GM23338 (cell line): ENCODE results near the gene ADAMTS17. TPM values are rescaled to one million over a fixed set of nuclear protein-coding genes. Genes with fewer than 3 reads are reported as not detected.

Experiments used
- ATAC-seq: fragments of 200-7000 bp; cut with Tn5 transposase; 3 replicates; pipeline ENCODE4 v1.9.1; 2020
- DNase-seq: peaks from one replicate; pipeline ENCODE4 v3.0.0-alpha.2; 2015; ENCODE audit warnings: low spot score
- H2AFZ ChIP-seq: fragments of 200-600 bp; sonication (generic); 2 replicates; pipeline ENCODE4 v1.8.0; 2016; ENCODE audit warnings: antibody characterized with exemption, mild to moderate bottlenecking, moderate library complexity
- H3F3A ChIP-seq: fragments of 200-600 bp; sonication (generic); replicated peaks from 2 replicates; pipeline ENCODE4 v1.8.0; 2017; ENCODE audit warnings: antibody characterized with exemption, mixed run types, low read depth
- H3K27ac ChIP-seq: fragments of 200-600 bp; sonication (generic); 2 replicates; pipeline ENCODE4 v1.6.1; 2016; ENCODE audit warnings: low read depth
- H3K27me3 ChIP-seq: fragments of 200-600 bp; sonication (generic); 2 replicates; pipeline ENCODE4 v1.8.0; 2016; ENCODE audit warnings: mild to moderate bottlenecking, mixed run types, moderate library complexity; ENCODE audit not compliant: insufficient read depth
- H3K36me3 ChIP-seq: fragments of 200-600 bp; sonication (generic); 2 replicates; pipeline ENCODE4 v1.8.0; 2016; ENCODE audit warnings: mild to moderate bottlenecking; ENCODE audit not compliant: insufficient read depth
- H3K4me1 ChIP-seq: fragments of 200-600 bp; sonication (generic); 2 replicates; pipeline ENCODE4 v1.8.0; 2016; ENCODE audit warnings: mild to moderate bottlenecking, moderate library complexity; ENCODE audit not compliant: insufficient read depth
- H3K4me2 ChIP-seq: fragments of 200-600 bp; sonication (generic); 2 replicates; pipeline ENCODE4 v1.7.1; 2017; ENCODE audit warnings: mixed run types
- H3K4me3 ChIP-seq: fragments of 200-600 bp; sonication (generic); 2 replicates; pipeline ENCODE4 v1.6.1; 2016; ENCODE audit warnings: mixed run types
- H3K79me2 ChIP-seq: fragments of 200-600 bp; sonication (generic); replicated peaks from 2 replicates; pipeline ENCODE4 v1.8.0; 2017; ENCODE audit warnings: mild to moderate bottlenecking; ENCODE audit not compliant: insufficient read depth
- H3K9me2 ChIP-seq: fragments of 200-600 bp; sonication (generic); 2 replicates; pipeline ENCODE4 v1.8.0; 2017; ENCODE audit not compliant: insufficient read depth
- H4K20me1 ChIP-seq: fragments of 200-600 bp; sonication (generic); replicated peaks from 2 replicates; pipeline ENCODE4 v1.8.0; 2017; ENCODE audit warnings: mild to moderate bottlenecking; ENCODE audit not compliant: insufficient read depth
- H3K27ac Mint-ChIP-seq: 2 replicates; pipeline ENCODE4 v1.8.0; 2020; ENCODE audit warnings: inconsistent platforms, mild to moderate bottlenecking, moderate library complexity, mixed read lengths
- H3K27me3 Mint-ChIP-seq: 3 replicates; pipeline ENCODE4 v1.8.0; 2022; ENCODE audit warnings: low read depth, mild to moderate bottlenecking, moderate library complexity, mixed read lengths, inconsistent platforms; ENCODE audit not compliant: insufficient read depth, poor library complexity
- H3K36me3 Mint-ChIP-seq: 3 replicates; pipeline ENCODE4 v1.8.0; 2021; ENCODE audit warnings: low read depth, mild to moderate bottlenecking, inconsistent platforms, moderate library complexity, mixed read lengths
- H3K4me1 Mint-ChIP-seq: 3 replicates; pipeline ENCODE4 v1.8.0; 2020; ENCODE audit warnings: mild to moderate bottlenecking, inconsistent platforms, mixed read lengths
- H3K4me3 Mint-ChIP-seq: 3 replicates; pipeline ENCODE4 v1.8.0; 2021; ENCODE audit warnings: moderate library complexity, mild to moderate bottlenecking, inconsistent platforms, mixed read lengths
- H3K9me3 Mint-ChIP-seq: 3 replicates; pipeline ENCODE4 v1.8.0; 2020; ENCODE audit warnings: moderate library complexity, mild to moderate bottlenecking, inconsistent platforms, mixed read lengths
- CREB1 ChIP-seq: fragments of 250-450 bp; sonication (Bioruptor Pico); IDR thresholded peaks from 2 replicates; pipeline ENCODE4 v1.5.0; 2020; ENCODE audit warnings: low read depth, mild to moderate bottlenecking, moderate library complexity
- EZH2 ChIP-seq: fragments of 200-600 bp; sonication (generic); IDR thresholded peaks from one replicate; pipeline ENCODE4 v1.8.0; 2017; ENCODE audit warnings: antibody characterized with exemption, mild to moderate bottlenecking, low read depth; ENCODE audit not compliant: unreplicated experiment
- EZH2phosphoT487 ChIP-seq: fragments of 200-600 bp; sonication (generic); IDR thresholded peaks from one replicate; pipeline ENCODE4 v1.8.1; 2018; ENCODE audit warnings: antibody characterized with exemption; ENCODE audit not compliant: unreplicated experiment
- JUNB ChIP-seq: IDR thresholded peaks from one replicate; pipeline ENCODE4 v1.6.1; 2016; ENCODE audit warnings: antibody characterized with exemption; ENCODE audit not compliant: unreplicated experiment
- NANOG ChIP-seq: IDR thresholded peaks from 2 replicates; pipeline ENCODE4 v1.6.1; 2016; ENCODE audit warnings: antibody characterized with exemption, borderline replicate concordance
- POLR2AphosphoS5 ChIP-seq: IDR thresholded peaks from 2 replicates; pipeline ENCODE4 v1.6.1; 2016; ENCODE audit warnings: antibody characterized with exemption, low read depth
- STAT1 ChIP-seq: IDR thresholded peaks from one replicate; pipeline ENCODE4 v1.6.1; 2016; ENCODE audit warnings: antibody characterized with exemption; ENCODE audit not compliant: unreplicated experiment
- ZNF331 ChIP-seq: fragments of 250-450 bp; sonication (Bioruptor Pico); IDR thresholded peaks from 2 replicates; pipeline ENCODE4 v1.5.0; 2020; ENCODE audit warnings: low read depth, mild to moderate bottlenecking, moderate library complexity
- polyA plus RNA-seq: library from polyadenylated mRNA; unstranded; fragments of >200 nt; fragmentation: Nextera tagmentation; extraction: Ambion mirVana; gene quantifications from 2 replicates; pipeline ENCODE4 v1.2.1, GENCODE V29; 2016
- total RNA-seq: library from RNA; depleted of rRNA; stranded (reverse); fragments of >200 nt; shearing (Covaris generic); gene quantifications from 2 replicates; pipeline ENCODE4 v1.2.3, GENCODE V29; 2014
- TF ChIP-seq, protein P1 (sequence below), 2 experiments: fragments of 200-600 bp in 1 of 2; sonication (generic) in 1 of 2; conservative IDR thresholded peaks; 2 replicates each; pipeline versions ENCODE4 v1.5.1 to v1.6.1; 2016 to 2017; ENCODE audit warnings: antibody characterized with exemption in 2 of 2, low read depth in 2 of 2, mild to moderate bottlenecking in 2 of 2, moderate library complexity in 1 of 2
- TF ChIP-seq, protein P2 (sequence below): IDR thresholded peaks from 2 replicates; pipeline ENCODE4 v1.6.1; 2016; ENCODE audit warnings: antibody characterized with exemption
- TF ChIP-seq, protein P3 (sequence below): IDR thresholded peaks from one replicate; pipeline ENCODE4 v1.6.1; 2018; ENCODE audit warnings: antibody characterized with exemption; ENCODE audit not compliant: unreplicated experiment

ADAMTS17 gene
- total and polyA plus RNA-seq, 2 experiments from 2014 or later = 0.60 to 3.8 TPM

DNA sequence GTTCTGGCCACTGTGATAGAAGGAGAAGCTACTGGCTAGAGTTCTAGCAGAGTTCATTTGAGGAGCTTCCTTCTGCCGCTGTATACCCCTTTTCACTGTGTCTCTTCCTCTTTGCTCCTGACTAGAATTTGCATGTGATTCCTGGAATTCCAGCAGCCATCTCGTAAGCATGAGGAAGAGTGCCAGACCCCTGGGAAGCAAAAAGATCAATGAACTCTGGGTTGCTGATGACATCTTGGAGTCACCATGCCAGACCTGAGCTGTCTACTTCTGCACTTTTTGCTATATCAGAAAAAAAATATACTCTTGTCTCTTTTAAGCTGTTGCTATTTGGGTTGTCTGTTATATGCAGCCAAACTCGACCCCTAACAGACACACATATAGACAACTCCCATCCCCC is 3.7 kb upstream of the ADAMTS17 start:
- Histone ChIP-seq H3K79me2 (no peaks in the 10 kb centered on the region), H3K9me2 (peaks cover 4% of the 10 kb centered on the region; the same call in 1 of the 2 replicates), H4K20me1 (no peaks in the 10 kb centered on the region), H3K27me3 (peaks cover 50% of the 10 kb centered on the region), H3K4me1 (0 out of 2 replicates have a peak, but pooled peaks cover 3% of the 10 kb centered on the region), H2AFZ (no peak overlapping the region; the same call in 1 of the 2 replicates), H3K27ac (no peak overlapping the region), H3K4me2 (0 out of 2 replicates have a peak overlapping the region, but pooled peaks have one; percentile 32), H3K36me3 (no peaks in the 10 kb centered on the region), H3K4me3 (no peak overlapping the region), H3F3A (no peaks in the 10 kb centered on the region)
- DNase-seq (no peak), ATAC-seq (no peak)
- H3K4me3 Mint-ChIP-seq = no peak overlapping the region; the same call in 2 of the 3 replicates
- TF ChIP-seq, protein P1, sequence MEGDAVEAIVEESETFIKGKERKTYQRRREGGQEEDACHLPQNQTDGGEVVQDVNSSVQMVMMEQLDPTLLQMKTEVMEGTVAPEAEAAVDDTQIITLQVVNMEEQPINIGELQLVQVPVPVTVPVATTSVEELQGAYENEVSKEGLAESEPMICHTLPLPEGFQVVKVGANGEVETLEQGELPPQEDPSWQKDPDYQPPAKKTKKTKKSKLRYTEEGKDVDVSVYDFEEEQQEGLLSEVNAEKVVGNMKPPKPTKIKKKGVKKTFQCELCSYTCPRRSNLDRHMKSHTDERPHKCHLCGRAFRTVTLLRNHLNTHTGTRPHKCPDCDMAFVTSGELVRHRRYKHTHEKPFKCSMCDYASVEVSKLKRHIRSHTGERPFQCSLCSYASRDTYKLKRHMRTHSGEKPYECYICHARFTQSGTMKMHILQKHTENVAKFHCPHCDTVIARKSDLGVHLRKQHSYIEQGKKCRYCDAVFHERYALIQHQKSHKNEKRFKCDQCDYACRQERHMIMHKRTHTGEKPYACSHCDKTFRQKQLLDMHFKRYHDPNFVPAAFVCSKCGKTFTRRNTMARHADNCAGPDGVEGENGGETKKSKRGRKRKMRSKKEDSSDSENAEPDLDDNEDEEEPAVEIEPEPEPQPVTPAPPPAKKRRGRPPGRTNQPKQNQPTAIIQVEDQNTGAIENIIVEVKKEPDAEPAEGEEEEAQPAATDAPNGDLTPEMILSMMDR (conservative IDR thresholded peaks at IDR 0.05; ENCODE audit: low read depth in 2 of 2) = no peak
- TF ChIP-seq NANOG (no peak), EZH2 (no peak), EZH2phosphoT487 (no peak), ZNF331 (no peak), POLR2AphosphoS5 (no peak), CREB1 (CRISPR knock-in tag) (no peak), STAT1 (no peak)
- TF ChIP-seq, protein P2, sequence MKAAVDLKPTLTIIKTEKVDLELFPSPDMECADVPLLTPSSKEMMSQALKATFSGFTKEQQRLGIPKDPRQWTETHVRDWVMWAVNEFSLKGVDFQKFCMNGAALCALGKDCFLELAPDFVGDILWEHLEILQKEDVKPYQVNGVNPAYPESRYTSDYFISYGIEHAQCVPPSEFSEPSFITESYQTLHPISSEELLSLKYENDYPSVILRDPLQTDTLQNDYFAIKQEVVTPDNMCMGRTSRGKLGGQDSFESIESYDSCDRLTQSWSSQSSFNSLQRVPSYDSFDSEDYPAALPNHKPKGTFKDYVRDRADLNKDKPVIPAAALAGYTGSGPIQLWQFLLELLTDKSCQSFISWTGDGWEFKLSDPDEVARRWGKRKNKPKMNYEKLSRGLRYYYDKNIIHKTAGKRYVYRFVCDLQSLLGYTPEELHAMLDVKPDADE = no peak
- peaks cover 17% of the 10 kb centered on the region for H3K27me3 Mint-ChIP-seq
- H3K27ac Mint-ChIP-seq = no peak overlapping the region
- H3K4me1 Mint-ChIP-seq = peaks cover 15% of the 10 kb centered on the region
- H3K36me3 Mint-ChIP-seq = no peaks in the 10 kb centered on the region; the same call in 2 of the 3 replicates
- H3K9me3 Mint-ChIP-seq = no peaks in the 10 kb centered on the region; the same call in 1 of the 3 replicates

DNA sequence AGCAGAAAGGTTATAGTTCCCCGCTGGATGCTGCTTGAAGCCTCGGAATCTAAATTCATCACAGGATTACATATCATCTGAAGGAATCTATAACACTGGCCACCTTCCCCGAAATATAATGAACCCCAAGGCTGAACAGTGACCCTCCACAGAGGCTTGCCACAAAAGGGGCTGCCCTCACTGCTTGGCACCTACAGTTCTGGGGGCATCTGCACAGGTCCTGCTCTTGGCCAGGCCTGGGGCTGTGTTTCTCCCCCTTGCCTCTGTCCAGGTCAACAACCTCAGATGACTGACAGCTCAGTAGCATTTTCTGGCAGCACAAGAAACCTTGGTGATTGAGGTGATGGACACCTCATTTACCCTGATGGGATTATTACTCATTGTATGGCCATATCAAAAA is 1.5 kb upstream of the ADAMTS17 start:
- no peaks in the 10 kb centered on the region for H4K20me1 ChIP-seq
- H3K4me1 ChIP-seq = 0 out of 2 replicates have a peak, but pooled peaks cover 7% of the 10 kb centered on the region
- H3K4me3 Mint-ChIP-seq = no peak overlapping the region
- no peaks in the 10 kb centered on the region for H3F3A ChIP-seq
- no peak for ATAC-seq
- H3K79me2 ChIP-seq = no peaks in the 10 kb centered on the region
- no peak for DNase-seq
- H3K9me2 ChIP-seq = peaks cover 4% of the 10 kb centered on the region; the same call in 1 of the 2 replicates
- H3K4me3 ChIP-seq = no peak overlapping the region
- TF ChIP-seq JUNB = no peak
- TF ChIP-seq ZNF331 = no peak
- TF ChIP-seq, protein P3, sequence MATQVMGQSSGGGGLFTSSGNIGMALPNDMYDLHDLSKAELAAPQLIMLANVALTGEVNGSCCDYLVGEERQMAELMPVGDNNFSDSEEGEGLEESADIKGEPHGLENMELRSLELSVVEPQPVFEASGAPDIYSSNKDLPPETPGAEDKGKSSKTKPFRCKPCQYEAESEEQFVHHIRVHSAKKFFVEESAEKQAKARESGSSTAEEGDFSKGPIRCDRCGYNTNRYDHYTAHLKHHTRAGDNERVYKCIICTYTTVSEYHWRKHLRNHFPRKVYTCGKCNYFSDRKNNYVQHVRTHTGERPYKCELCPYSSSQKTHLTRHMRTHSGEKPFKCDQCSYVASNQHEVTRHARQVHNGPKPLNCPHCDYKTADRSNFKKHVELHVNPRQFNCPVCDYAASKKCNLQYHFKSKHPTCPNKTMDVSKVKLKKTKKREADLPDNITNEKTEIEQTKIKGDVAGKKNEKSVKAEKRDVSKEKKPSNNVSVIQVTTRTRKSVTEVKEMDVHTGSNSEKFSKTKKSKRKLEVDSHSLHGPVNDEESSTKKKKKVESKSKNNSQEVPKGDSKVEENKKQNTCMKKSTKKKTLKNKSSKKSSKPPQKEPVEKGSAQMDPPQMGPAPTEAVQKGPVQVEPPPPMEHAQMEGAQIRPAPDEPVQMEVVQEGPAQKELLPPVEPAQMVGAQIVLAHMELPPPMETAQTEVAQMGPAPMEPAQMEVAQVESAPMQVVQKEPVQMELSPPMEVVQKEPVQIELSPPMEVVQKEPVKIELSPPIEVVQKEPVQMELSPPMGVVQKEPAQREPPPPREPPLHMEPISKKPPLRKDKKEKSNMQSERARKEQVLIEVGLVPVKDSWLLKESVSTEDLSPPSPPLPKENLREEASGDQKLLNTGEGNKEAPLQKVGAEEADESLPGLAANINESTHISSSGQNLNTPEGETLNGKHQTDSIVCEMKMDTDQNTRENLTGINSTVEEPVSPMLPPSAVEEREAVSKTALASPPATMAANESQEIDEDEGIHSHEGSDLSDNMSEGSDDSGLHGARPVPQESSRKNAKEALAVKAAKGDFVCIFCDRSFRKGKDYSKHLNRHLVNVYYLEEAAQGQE = no peak
- TF ChIP-seq POLR2AphosphoS5 = no peak
- no peak for TF ChIP-seq EZH2phosphoT487
- TF ChIP-seq, protein P2 = no peak
- no peak for TF ChIP-seq NANOG
- TF ChIP-seq, protein P1 (conservative IDR thresholded peaks at IDR 0.05; ENCODE audit: low read depth in 2 of 2) = no peak
- no peak for TF ChIP-seq CREB1 (CRISPR knock-in tag)
- H3K4me2 ChIP-seq = no peak overlapping the region
- no peaks in the 10 kb centered on the region; the same call in 2 of the 3 replicates for H3K36me3 Mint-ChIP-seq
- H2AFZ ChIP-seq = no peak overlapping the region
- H3K27me3 Mint-ChIP-seq = peaks cover 29% of the 10 kb centered on the region
- no peak overlapping the region for H3K27ac ChIP-seq
- no peaks in the 10 kb centered on the region for H3K9me3 Mint-ChIP-seq
- H3K27ac Mint-ChIP-seq = no peak overlapping the region
- no peaks in the 10 kb centered on the region for H3K36me3 ChIP-seq
- peaks cover 24% of the 10 kb centered on the region for H3K4me1 Mint-ChIP-seq
- peaks cover 47% of the 10 kb centered on the region for H3K27me3 ChIP-seq
